ENCODE data around the gene EPB41L2.
"Not testable (repeated sequence)": the region's sequence is repeated elsewhere in the genome, so short reads cannot be mapped to it uniquely, and the experiment has no call there.

The EPB41L2 gene

GRCh38 chr6:130936933-130937332, 126.1 kb downstream of the EPB41L2 start:
- no peak for DNase-seq

GRCh38 chr6:130935978-130936377, 127.1 kb downstream of the EPB41L2 start:
- no peak for DNase-seq

- no peak for DNase-seq
Observed at GRCh38 chr6:130934848-130935585, 128.0 kb downstream of the EPB41L2 start.

- no peak for DNase-seq
Observed at GRCh38 chr6:130933712-130934200, 129.3 kb downstream of the EPB41L2 start.

GRCh38 chr6:130932921-130933320, 130.1 kb downstream of the EPB41L2 start:
- DNase-seq, result no peak

- DNase-seq, result no peak
Observed at GRCh38 chr6:130932438-130932837, 130.6 kb downstream of the EPB41L2 start.

- DNase-seq, result no peak
Observed at GRCh38 chr6:130931683-130932082, 131.4 kb downstream of the EPB41L2 start.

GRCh38 chr6:130929036-130929678, 133.9 kb downstream of the EPB41L2 start:
- DNase-seq, result no peak

GRCh38 chr6:130928158-130928912, 134.7 kb downstream of the EPB41L2 start:
- DNase-seq, result no peak

GRCh38 chr6:130927305-130927704, 135.7 kb downstream of the EPB41L2 start:
- no peak for DNase-seq

- DNase-seq, result no peak
Observed at GRCh38 chr6:130923350-130923749, 139.7 kb downstream of the EPB41L2 start.

- DNase-seq, result no peak
Observed at GRCh38 chr6:130922922-130923321, 140.1 kb downstream of the EPB41L2 start.

GRCh38 chr6:130920969-130921368, 142.1 kb downstream of the EPB41L2 start:
- DNase-seq, result no peak

- no peak for DNase-seq
Observed at GRCh38 chr6:130918171-130918570, 144.9 kb downstream of the EPB41L2 start.

GRCh38 chr6:130915606-130916005, 147.4 kb downstream of the EPB41L2 start:
- not testable (repeated sequence) for DNase-seq

- peak; percentile 23 for DNase-seq
Observed at GRCh38 chr6:130913120-130913519, 149.9 kb downstream of the EPB41L2 start.

- no peak for DNase-seq
Observed at GRCh38 chr6:130912434-130912833, 150.6 kb downstream of the EPB41L2 start.

- no peak for DNase-seq
Observed at GRCh38 chr6:130908958-130909357, 154.1 kb downstream of the EPB41L2 start.

- no peak for DNase-seq
Observed at GRCh38 chr6:130908188-130908587, 154.9 kb downstream of the EPB41L2 start.

- DNase-seq, result no peak
Observed at GRCh38 chr6:130907687-130908086, 155.4 kb downstream of the EPB41L2 start.

GRCh38 chr6:130906736-130907381, 156.2 kb downstream of the EPB41L2 start:
- DNase-seq, result no peak

GRCh38 chr6:130903602-130904001, 159.4 kb downstream of the EPB41L2 start:
- no peak for DNase-seq

- no peak for DNase-seq
Observed at GRCh38 chr6:130903007-130903406, 160.0 kb downstream of the EPB41L2 start.

All from CD4-positive, alpha-beta T cell treated with Interleukin-17A for 4 hours (primary cell).